GM08714 (cell line): ENCODE data around the gene GC.
"Not testable (repeated sequence)": the region's sequence is repeated elsewhere in the genome, so short reads cannot be mapped to it uniquely, and the experiment has no call there.

Experiments
- H3K4me3 ChIP-seq: fragments of 200-500 bp; sonication (Bioruptor generic); 2 replicates; pipeline ENCODE4 v1.5.1; 2014; ENCODE audit warnings: mild to moderate bottlenecking, low read length, inconsistent platforms
- ZNF274 ChIP-seq: IDR thresholded peaks from 2 replicates; pipeline ENCODE4 v1.6.1; 2012; ENCODE audit warnings: mild to moderate bottlenecking, low read depth, low read length

GC gene

DNA sequence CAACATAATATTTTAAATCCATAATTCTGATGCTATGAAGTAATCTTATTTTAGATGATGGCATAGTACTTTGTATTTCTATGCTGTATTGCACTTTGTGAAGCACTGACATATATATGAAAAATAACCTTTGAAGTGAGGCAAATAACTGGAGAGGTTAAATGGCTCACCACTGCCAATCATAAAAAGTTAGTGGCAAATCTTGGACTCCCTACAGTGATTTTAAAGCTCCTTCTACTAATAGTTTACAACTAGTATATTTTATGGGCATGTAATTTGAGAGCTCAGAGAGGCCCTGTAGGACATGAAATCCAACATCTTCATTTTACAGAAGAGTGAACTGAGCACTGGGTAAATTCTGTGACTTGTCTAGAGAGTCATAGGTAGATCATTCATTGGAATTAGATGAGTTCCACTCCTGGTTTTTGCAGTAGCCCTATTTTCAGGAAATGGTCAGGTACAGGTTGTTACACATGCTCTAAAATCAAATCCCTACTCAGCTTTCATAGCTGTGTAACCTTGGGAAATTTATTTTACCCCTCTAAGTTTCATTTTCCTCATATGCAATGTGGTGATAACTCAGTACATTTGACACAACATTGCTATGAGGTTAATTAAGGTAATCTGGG, 804 bp upstream of the GC start:
- TF ChIP-seq ZNF274 = no peak
- H3K4me3 ChIP-seq = no peak overlapping the region

DNA sequence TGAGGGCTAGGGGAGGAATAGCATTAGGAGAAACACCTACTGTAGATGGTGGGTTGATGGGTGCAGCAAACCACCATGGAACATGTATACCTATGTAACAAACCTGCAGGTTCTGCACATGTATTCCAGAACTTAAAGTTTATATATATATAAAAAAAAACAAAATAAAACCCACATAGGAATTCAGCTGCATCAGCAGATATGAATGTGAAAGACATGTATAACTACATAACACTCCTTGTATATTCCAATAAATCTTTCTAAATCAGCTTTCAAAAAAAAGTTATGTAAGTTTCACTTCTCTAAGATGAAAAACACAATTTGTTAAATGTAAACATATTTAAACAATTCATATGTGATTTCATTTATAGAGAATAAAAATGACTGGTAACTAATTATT, 6.0 kb downstream of the GC start:
- no peak overlapping the region for H3K4me3 ChIP-seq
- TF ChIP-seq ZNF274 = no peak

GRCh38 chr4:71775449-71775848, 8.4 kb downstream of the GC start:
- no peak overlapping the region for H3K4me3 ChIP-seq
- no peak for TF ChIP-seq ZNF274

GRCh38 chr4:71774136-71774535, 9.7 kb downstream of the GC start:
- H3K4me3 ChIP-seq = no peak overlapping the region
- TF ChIP-seq ZNF274 = no peak

GRCh38 chr4:71773004-71773403, 10.9 kb downstream of the GC start:
- no peak overlapping the region for H3K4me3 ChIP-seq
- no peak for TF ChIP-seq ZNF274

DNA sequence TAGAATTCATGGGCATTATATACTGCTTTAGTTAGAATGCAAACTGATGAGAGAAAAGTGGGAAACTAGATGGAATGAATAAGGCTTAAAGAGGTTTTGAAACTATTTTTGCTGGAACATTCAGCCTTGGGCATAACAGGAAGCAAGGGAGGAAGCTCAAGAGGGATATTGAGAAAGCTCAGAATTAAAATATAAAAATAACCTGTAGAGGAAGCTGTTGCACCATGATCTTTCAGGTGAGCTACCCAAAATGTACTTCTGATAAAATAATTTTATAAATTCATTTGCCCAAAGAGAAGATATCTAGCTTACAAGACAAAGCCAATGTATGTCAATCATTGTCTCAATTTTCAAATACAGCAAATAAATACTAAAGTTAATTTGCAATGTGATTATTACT, 11.3 kb downstream of the GC start:
- H3K4me3 ChIP-seq = no peak overlapping the region
- no peak for TF ChIP-seq ZNF274

DNA sequence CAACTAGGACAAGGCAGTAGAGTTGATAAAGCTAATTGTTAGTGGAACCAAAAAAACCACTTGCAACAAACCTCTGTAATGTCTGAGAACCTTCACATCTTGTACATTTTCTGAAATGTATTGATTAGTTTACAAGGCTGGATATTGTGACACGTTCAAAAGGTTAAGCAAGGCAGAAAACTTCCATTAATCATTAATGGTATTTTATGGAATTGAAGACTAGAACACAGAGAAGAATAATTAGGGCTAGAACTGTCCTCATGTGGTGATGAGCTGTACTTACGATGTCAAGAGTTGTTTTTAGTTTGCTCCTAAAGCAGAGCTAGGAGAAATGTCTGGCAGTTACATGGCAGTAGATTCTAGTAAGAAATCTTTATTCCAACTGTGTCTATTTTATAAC, 12.3 kb downstream of the GC start:
- no peak for TF ChIP-seq ZNF274
- H3K4me3 ChIP-seq = no peak overlapping the region

GRCh38 chr4:71769434-71769833, 14.4 kb downstream of the GC start:
- TF ChIP-seq ZNF274 = no peak
- H3K4me3 ChIP-seq = no peak overlapping the region

DNA sequence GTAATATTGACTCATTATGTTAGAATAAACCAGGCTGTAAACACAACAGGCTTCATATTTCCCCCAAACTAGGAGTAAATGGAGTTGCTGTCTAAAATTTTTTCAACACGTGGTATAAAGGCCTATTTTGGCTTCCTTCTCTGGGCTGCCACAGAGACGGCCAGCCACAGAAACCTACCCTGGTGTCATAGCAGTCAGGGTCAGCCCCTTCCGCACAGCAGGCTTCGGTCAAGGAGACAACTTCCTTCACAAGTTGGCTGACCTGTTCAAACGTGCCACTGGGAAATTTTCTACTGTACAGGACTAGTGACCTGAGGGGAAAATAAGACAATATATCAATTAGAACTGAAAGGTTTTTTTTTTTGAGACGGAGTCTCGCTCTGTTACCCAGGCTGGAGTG, 15.8 kb downstream of the GC start:
- no peak for TF ChIP-seq ZNF274
- H3K4me3 ChIP-seq = no peak overlapping the region

DNA sequence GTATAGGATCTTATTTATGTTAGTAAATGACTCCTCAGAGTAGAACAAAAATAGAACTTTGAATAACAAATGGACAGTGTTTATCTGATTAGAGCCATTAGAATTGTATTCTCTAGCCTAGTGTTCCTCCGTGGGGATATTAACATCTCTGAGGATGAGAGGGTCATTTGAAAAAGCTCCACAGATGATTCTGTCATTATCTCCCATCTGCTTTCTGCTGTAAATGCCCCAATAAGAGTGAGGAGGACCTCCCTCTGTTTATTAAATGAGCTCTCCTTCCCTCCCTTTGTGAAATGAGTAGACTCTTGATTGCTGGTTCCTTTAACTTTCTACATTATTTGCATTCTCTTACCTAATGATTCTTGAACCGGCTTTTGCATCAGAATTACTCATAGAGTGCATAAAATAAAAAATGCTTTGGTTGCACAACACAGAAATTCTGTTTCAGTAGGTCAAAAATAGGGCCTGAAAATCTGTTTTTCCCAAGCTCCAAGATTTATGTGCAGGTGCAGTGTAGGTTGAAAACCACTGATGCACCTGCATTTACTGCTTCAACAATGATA, 18.0 kb downstream of the GC start:
- TF ChIP-seq ZNF274 = no peak
- no peak overlapping the region for H3K4me3 ChIP-seq

DNA sequence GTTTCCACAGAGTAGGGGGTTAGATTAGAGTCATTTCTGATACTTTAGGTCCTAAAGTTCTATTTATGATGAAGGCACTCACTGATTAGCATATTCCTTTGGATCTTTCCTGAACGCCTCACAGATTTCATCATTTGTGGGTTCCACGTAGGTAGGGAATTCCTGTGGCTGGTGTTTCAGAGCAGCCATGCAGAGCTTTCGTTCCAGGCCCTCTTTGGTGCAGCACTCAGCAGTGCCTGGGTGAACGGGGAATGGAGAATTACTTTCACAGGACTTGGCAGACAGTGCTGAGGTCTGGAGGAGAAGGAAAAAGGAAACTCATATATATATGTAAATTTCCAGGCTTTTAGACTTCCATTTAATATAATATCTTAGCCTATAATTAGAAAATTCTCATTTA, 18.5 kb downstream of the GC start:
- H3K4me3 ChIP-seq = no peak overlapping the region
- TF ChIP-seq ZNF274 = no peak

- H3K4me3 ChIP-seq = no peak overlapping the region
Observed at GRCh38 chr4:71752383-71753042, 31.4 kb downstream of the GC start.

GRCh38 chr4:71749008-71749594, 34.8 kb downstream of the GC start:
- no peak overlapping the region for H3K4me3 ChIP-seq
- no peak for TF ChIP-seq ZNF274

More at GRCh38 chr4:71752383-71753042, 31.4 kb downstream of the GC start:
- TF ChIP-seq ZNF274 = no peak

DNA sequence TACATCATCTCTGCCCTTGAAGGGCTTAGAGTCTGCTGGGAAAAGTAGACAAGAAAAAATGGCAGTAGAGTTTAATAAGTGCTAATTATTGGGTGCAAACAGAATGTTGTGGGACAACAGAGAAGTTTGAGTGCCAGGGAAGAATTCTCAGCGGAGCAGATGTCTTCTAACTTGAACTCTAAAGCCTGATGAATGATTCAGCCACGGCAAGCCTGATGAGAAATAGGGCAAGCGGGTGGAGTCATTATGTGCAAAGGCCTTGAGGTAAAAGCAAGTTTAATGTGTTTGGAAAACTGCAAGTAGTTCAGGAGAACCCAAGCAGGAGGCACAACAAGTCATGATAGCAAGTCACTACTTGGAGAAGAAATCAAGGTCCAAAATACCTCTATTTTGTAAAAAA, 37.5 kb downstream of the GC start:
- TF ChIP-seq ZNF274 = no peak
- H3K4me3 ChIP-seq = no peak overlapping the region

DNA sequence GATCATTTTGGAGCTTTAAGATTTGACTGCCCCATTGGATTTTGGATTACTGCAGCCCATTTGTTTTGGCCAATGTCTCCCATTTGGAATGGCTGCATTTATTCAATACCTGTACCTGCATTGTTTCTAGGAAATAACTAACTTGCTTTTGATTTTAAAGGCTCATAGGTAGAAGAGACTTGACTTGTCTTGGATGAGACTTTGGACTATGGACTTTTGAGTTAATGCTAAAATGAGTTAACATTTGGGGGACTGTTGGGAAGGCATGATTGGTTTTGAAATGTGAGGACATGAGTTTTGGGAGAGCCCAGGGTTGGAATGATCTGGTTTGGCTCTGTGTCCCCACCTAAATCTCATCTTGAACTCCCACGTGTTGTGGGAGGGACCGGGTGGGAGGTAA, 45.1 kb downstream of the GC start:
- not testable (repeated sequence) for H3K4me3 ChIP-seq
